ACC112 (cell line): ENCODE measurements around the gene GPR84.
"Not testable (repeated sequence)": the region's sequence is repeated elsewhere in the genome, so short reads cannot be mapped to it uniquely, and the experiment has no call there.

Source experiments
- H2AFZ ChIP-seq: fragments of 200-600 bp; sonication (generic); one replicate; pipeline ENCODE4 v1.6.0; 2017; ENCODE audit warnings: antibody characterized with exemption, low read length; ENCODE audit not compliant: unreplicated experiment
- H3K27ac ChIP-seq: fragments of 200-600 bp; sonication (generic); 2 replicates; pipeline ENCODE4 v1.5.1; 2014; ENCODE audit warnings: low read depth, mild to moderate bottlenecking, antibody characterized with exemption, low read length, moderate library complexity
- H3K27me3 ChIP-seq: fragments of 200-600 bp; sonication (generic); 2 replicates; pipeline ENCODE4 v1.6.1; 2014; ENCODE audit warnings: mild to moderate bottlenecking, antibody characterized with exemption, low read length, moderate library complexity, mixed read lengths; ENCODE audit not compliant: insufficient read depth
- H3K36me3 ChIP-seq: fragments of 200-600 bp; sonication (generic); 2 replicates; pipeline ENCODE4 v1.6.1; 2016; ENCODE audit warnings: mild to moderate bottlenecking, antibody characterized with exemption, low read length, moderate library complexity, mixed read lengths; ENCODE audit not compliant: insufficient read depth
- H3K4me1 ChIP-seq: fragments of 200-600 bp; sonication (generic); one replicate; pipeline ENCODE4 v1.6.1; 2016; ENCODE audit warnings: low read length, mixed read lengths; ENCODE audit not compliant: insufficient read depth, unreplicated experiment, control insufficient read depth
- H3K4me3 ChIP-seq: fragments of 200-600 bp; sonication (generic); 2 replicates; pipeline ENCODE4 v1.5.1; 2014; ENCODE audit warnings: mild to moderate bottlenecking, low read depth, low read length
- H3K79me2 ChIP-seq: fragments of 200-600 bp; sonication (generic); one replicate; pipeline ENCODE4 v1.6.0; 2016; ENCODE audit warnings: low read length; ENCODE audit not compliant: control insufficient read depth, unreplicated experiment, insufficient read depth

Gene GPR84

GRCh38 chr12:54360717-54361456 is 3.4 kb downstream of the GPR84 start:
- H3K4me1 ChIP-seq, result peaks cover 20% of the 10 kb centered on the region
- no peak overlapping the region for H2AFZ ChIP-seq
- H3K27me3 ChIP-seq, result no peaks in the 10 kb centered on the region
- H3K27ac ChIP-seq, result peak overlapping the region; percentile 82
- H3K79me2 ChIP-seq, result no peaks in the 10 kb centered on the region
- no peak overlapping the region for H3K4me3 ChIP-seq
- H3K36me3 ChIP-seq, result no peaks in the 10 kb centered on the region

- Histone ChIP-seq H3K27me3 (no peaks in the 10 kb centered on the region), H3K4me3 (peak overlapping the region; percentile 75), H2AFZ (no peak overlapping the region), H3K36me3 (no peaks in the 10 kb centered on the region), H3K27ac (peak overlapping the region; percentile 82), H3K79me2 (no peaks in the 10 kb centered on the region), H3K4me1 (peaks cover 20% of the 10 kb centered on the region)
These were observed 4.4 kb downstream of the GPR84 start for GRCh38 chr12:54359762-54360351.

GRCh38 chr12:54358945-54359761 is 5.1 kb downstream of the GPR84 start:
- peak overlapping the region; percentile 82 for H3K27ac ChIP-seq
- H3K4me3 ChIP-seq, result peak overlapping the region; percentile 75
- H3K36me3 ChIP-seq, result no peaks in the 10 kb centered on the region
- H3K79me2 ChIP-seq, result no peaks in the 10 kb centered on the region
- H2AFZ ChIP-seq, result peak overlapping the region; percentile 35
- H3K27me3 ChIP-seq, result no peaks in the 10 kb centered on the region
- H3K4me1 ChIP-seq, result peaks cover 20% of the 10 kb centered on the region

- Histone ChIP-seq H3K27me3 (no peaks in the 10 kb centered on the region), H3K4me3 (peak overlapping the region; percentile 75), H3K79me2 (no peaks in the 10 kb centered on the region), H3K36me3 (no peaks in the 10 kb centered on the region), H3K4me1 (peaks cover 20% of the 10 kb centered on the region), H3K27ac (peak overlapping the region; percentile 65), H2AFZ (peak overlapping the region; percentile 35)
These were observed 5.9 kb downstream of the GPR84 start for GRCh38 chr12:54358191-54358944.

- Histone ChIP-seq H3K27ac (no peak overlapping the region), H3K79me2 (no peaks in the 10 kb centered on the region), H3K27me3 (no peaks in the 10 kb centered on the region), H3K4me3 (peak overlapping the region; percentile 75), H2AFZ (no peak overlapping the region), H3K36me3 (no peaks in the 10 kb centered on the region), H3K4me1 (peaks cover 24% of the 10 kb centered on the region)
These were observed 6.6 kb downstream of the GPR84 start for GRCh38 chr12:54357506-54358190.

GRCh38 chr12:54356951-54357356 is 7.3 kb downstream of the GPR84 start:
- Histone ChIP-seq H3K27me3 (no peaks in the 10 kb centered on the region), H2AFZ (no peak overlapping the region), H3K27ac (no peak overlapping the region), H3K79me2 (no peaks in the 10 kb centered on the region), H3K4me1 (peaks cover 26% of the 10 kb centered on the region), H3K4me3 (no peak overlapping the region), H3K36me3 (no peaks in the 10 kb centered on the region)

- H2AFZ ChIP-seq, result no peak overlapping the region
- no peaks in the 10 kb centered on the region for H3K79me2 ChIP-seq
- no peak overlapping the region for H3K27ac ChIP-seq
- no peaks in the 10 kb centered on the region for H3K36me3 ChIP-seq
- H3K4me3 ChIP-seq, result no peak overlapping the region
- H3K27me3 ChIP-seq, result no peaks in the 10 kb centered on the region
- H3K4me1 ChIP-seq, result peaks cover 26% of the 10 kb centered on the region
These were observed 8.1 kb downstream of the GPR84 start for GRCh38 chr12:54356228-54356627.

- Histone ChIP-seq H2AFZ (no peak overlapping the region), H3K79me2 (no peaks in the 10 kb centered on the region), H3K4me1 (peaks cover 19% of the 10 kb centered on the region), H3K36me3 (0 out of 2 replicates have a peak, but pooled peaks cover 2% of the 10 kb centered on the region), H3K4me3 (no peak overlapping the region), H3K27me3 (no peaks in the 10 kb centered on the region), H3K27ac (no peak overlapping the region)
These were observed 9.0 kb downstream of the GPR84 start for GRCh38 chr12:54355104-54355815.

GRCh38 chr12:54354271-54354670 is 10.0 kb downstream of the GPR84 start:
- H3K27me3 ChIP-seq, H2AFZ ChIP-seq, H3K27ac ChIP-seq, H3K79me2 ChIP-seq, H3K4me3 ChIP-seq, H3K36me3 ChIP-seq: not testable (repeated sequence)
- peaks cover 12% of the 10 kb centered on the region for H3K4me1 ChIP-seq
